GM19372 (cell line): ENCODE measurements around the gene NDUFAF8.

Source experiments
- ATAC-seq: cut with Tn5 transposase; IDR thresholded peaks from one replicate; pipeline ENCODE4 v1.9.1; 2021; ENCODE audit warnings: mild to moderate bottlenecking, low read depth, moderate library complexity; ENCODE audit not compliant: unreplicated experiment

The NDUFAF8 gene

GRCh38 chr17:81267390-81268067 lies 28.4 kb downstream of the NDUFAF8 start:
- ATAC-seq, result no peak

- ATAC-seq, result no peak
Measured at GRCh38 chr17:81270279-81270678, 31.2 kb downstream of the NDUFAF8 start.

GRCh38 chr17:81271226-81271625 lies 32.1 kb downstream of the NDUFAF8 start:
- no peak for ATAC-seq

GRCh38 chr17:81272616-81273015 lies 33.5 kb downstream of the NDUFAF8 start:
- ATAC-seq, result no peak

- no peak for ATAC-seq
Measured at GRCh38 chr17:81273698-81274470, 34.8 kb downstream of the NDUFAF8 start.

GRCh38 chr17:81274471-81274855 lies 35.3 kb downstream of the NDUFAF8 start:
- ATAC-seq, result no peak

GRCh38 chr17:81276781-81277180 lies 37.7 kb downstream of the NDUFAF8 start:
- no peak for ATAC-seq

GRCh38 chr17:81277421-81277820 lies 38.3 kb downstream of the NDUFAF8 start:
- ATAC-seq, result no peak

- no peak for ATAC-seq
Measured at GRCh38 chr17:81277946-81278693, 39.0 kb downstream of the NDUFAF8 start.

GRCh38 chr17:81278831-81279230 lies 39.7 kb downstream of the NDUFAF8 start:
- no peak for ATAC-seq

GRCh38 chr17:81279278-81280275 lies 40.5 kb downstream of the NDUFAF8 start:
- no peak for ATAC-seq

GRCh38 chr17:81280571-81280970 lies 41.5 kb downstream of the NDUFAF8 start:
- no peak for ATAC-seq

GRCh38 chr17:81282141-81282540 lies 43.0 kb downstream of the NDUFAF8 start:
- no peak for ATAC-seq

GRCh38 chr17:81282876-81283275 lies 43.8 kb downstream of the NDUFAF8 start:
- ATAC-seq, result no peak

GRCh38 chr17:81285179-81285878 lies 46.2 kb downstream of the NDUFAF8 start:
- no peak for ATAC-seq

- ATAC-seq, result no peak
Measured at GRCh38 chr17:81285894-81286293, 46.8 kb downstream of the NDUFAF8 start.

GRCh38 chr17:81286491-81287145 lies 47.5 kb downstream of the NDUFAF8 start:
- ATAC-seq, result no peak

- no peak for ATAC-seq
Measured at GRCh38 chr17:81287152-81287551, 48.0 kb downstream of the NDUFAF8 start.
